ENCODE results near the gene PTGDS. TPM values are rescaled to one million over a fixed set of nuclear protein-coding genes. Genes with fewer than 3 reads are reported as not detected.

PTGDS gene
- total RNA-seq, 2 experiments from 2014 or later, result not detected

- Mint-ChIP-seq H3K36me3 (ENCODE audit: low read depth) (peaks cover 26% of the 10 kb centered on the region), H3K4me3 (no peak overlapping the region), H3K4me1 (ENCODE audit: low read depth) (peaks cover 9% of the 10 kb centered on the region), H3K9me3 (no peaks in the 10 kb centered on the region), H3K27ac (no peak overlapping the region), H3K27me3 (ENCODE audit: low read depth) (no peaks in the 10 kb centered on the region)
- DNase-seq, result no peak
- intact Hi-C loops (cut with micrococcal nuclease), result no loop called here
- CTCF ChIA-PET, result no interaction called here
These were observed 35.8 kb upstream of the PTGDS start for GRCh38 chr9:136941231-136942111.

- Mint-ChIP-seq H3K36me3 (ENCODE audit: low read depth) (peaks cover 20% of the 10 kb centered on the region), H3K9me3 (no peaks in the 10 kb centered on the region), H3K27me3 (ENCODE audit: low read depth) (no peaks in the 10 kb centered on the region), H3K4me3 (peak overlapping the region; percentile 59), H3K4me1 (ENCODE audit: low read depth) (peaks cover 9% of the 10 kb centered on the region), H3K27ac (no peak overlapping the region)
- intact Hi-C loops (cut with micrococcal nuclease), result no loop called here
- DNase-seq, result no peak
- CTCF ChIA-PET, result no interaction called here
These were observed 35.0 kb upstream of the PTGDS start for GRCh38 chr9:136942112-136942880.

- H3K36me3 Mint-ChIP-seq (ENCODE audit: low read depth), result peaks cover 20% of the 10 kb centered on the region
- CTCF ChIA-PET, result no interaction called here
- H3K27me3 Mint-ChIP-seq (ENCODE audit: low read depth), result no peaks in the 10 kb centered on the region
- H3K4me1 Mint-ChIP-seq (ENCODE audit: low read depth), result peaks cover 9% of the 10 kb centered on the region
- H3K27ac Mint-ChIP-seq, result no peak overlapping the region
- no peaks in the 10 kb centered on the region for H3K9me3 Mint-ChIP-seq
- intact Hi-C loops (cut with micrococcal nuclease), result loop anchor here (1.0 kb wide), 1 partner anchor 41 kb away; no protein-coding TSS in a partner anchor
- H3K4me3 Mint-ChIP-seq, result peak overlapping the region; percentile 59
- no peak for DNase-seq
These were observed 34.4 kb upstream of the PTGDS start for GRCh38 chr9:136942881-136943230.

- H3K27ac Mint-ChIP-seq, result peak overlapping the region; percentile 74
- intact Hi-C loops (cut with micrococcal nuclease), result loop anchor here (1.0 to 2.0 kb wide), 5 partner anchors 41 to 153 kb away; partner anchors contain the start of genes AJM1, MAN1B1 and TMEM141
- no peaks in the 10 kb centered on the region for H3K9me3 Mint-ChIP-seq
- H3K4me1 Mint-ChIP-seq (ENCODE audit: low read depth), result peaks cover 9% of the 10 kb centered on the region
- H3K36me3 Mint-ChIP-seq (ENCODE audit: low read depth), result peaks cover 18% of the 10 kb centered on the region
- DNase-seq, result peak; percentile 57
- CTCF ChIA-PET, result interaction anchor here (0.9 kb wide), 1 partner anchor 56 kb away, joined by 3 read pairs; no protein-coding TSS in a partner anchor
- H3K27me3 Mint-ChIP-seq (ENCODE audit: low read depth), result no peaks in the 10 kb centered on the region
- H3K4me3 Mint-ChIP-seq, result peak overlapping the region; percentile 77
These were observed 33.8 kb upstream of the PTGDS start for GRCh38 chr9:136943291-136944211.

GRCh38 chr9:136944212-136944518 is 33.1 kb upstream of the PTGDS start:
- DNase-seq, result no peak
- CTCF ChIA-PET, result interaction anchor here (0.8 to 0.9 kb wide), 2 partner anchors 57 to 101 kb away, joined by 3 read pairs; no protein-coding TSS in a partner anchor
- H3K27me3 Mint-ChIP-seq (ENCODE audit: low read depth), result no peaks in the 10 kb centered on the region
- peak overlapping the region; percentile 74 for H3K27ac Mint-ChIP-seq
- peaks cover 9% of the 10 kb centered on the region for H3K4me1 Mint-ChIP-seq (ENCODE audit: low read depth)
- peaks cover 14% of the 10 kb centered on the region for H3K36me3 Mint-ChIP-seq (ENCODE audit: low read depth)
- H3K4me3 Mint-ChIP-seq, result peak overlapping the region; percentile 77
- H3K9me3 Mint-ChIP-seq, result no peaks in the 10 kb centered on the region
- intact Hi-C loops (cut with micrococcal nuclease), result loop anchor here (1.0 to 2.0 kb wide), 4 partner anchors 62 to 153 kb away; partner anchors contain the start of genes AJM1, MAN1B1 and TMEM141

GRCh38 chr9:136944519-136945332 is 32.6 kb upstream of the PTGDS start, which contains the start of the genes C8G and FBXW5:
Gene C8G (plus strand): TSS chr9:136945243. CDS start chr9:136945321, 78 bp downstream.
Gene FBXW5 (minus strand): TSS chr9:136944738. CDS start chr9:136944083, 655 bp downstream.
- peak; percentile 94 for DNase-seq
- Mint-ChIP-seq H3K9me3 (no peaks in the 10 kb centered on the region), H3K27me3 (ENCODE audit: low read depth) (no peaks in the 10 kb centered on the region), H3K36me3 (ENCODE audit: low read depth) (peaks cover 11% of the 10 kb centered on the region), H3K4me3 (peak within 1 kb of the TSS; percentile 77), H3K4me1 (ENCODE audit: low read depth) (peaks cover 9% of the 10 kb centered on the region), H3K27ac (peak within 1 kb of the TSS; percentile 81)
- CTCF ChIA-PET, result interaction anchor here (0.6 to 1.1 kb wide), 4 partner anchors 49 to 101 kb away, joined by 3 to 4 read pairs (median 3); no protein-coding TSS in a partner anchor
- intact Hi-C loops (cut with micrococcal nuclease), result loop anchor here (1.0 to 2.0 kb wide), 4 partner anchors 62 to 154 kb away; partner anchors contain the start of genes AJM1, MAN1B1 and TMEM141

- no peak overlapping the region for H3K4me3 Mint-ChIP-seq
- intact Hi-C loops (cut with micrococcal nuclease), result loop anchor here (2.0 kb wide), 1 partner anchor 155 kb away; the partner anchor contains the start of gene TMEM141
- no peak overlapping the region for H3K27ac Mint-ChIP-seq
- peaks cover 11% of the 10 kb centered on the region for H3K36me3 Mint-ChIP-seq (ENCODE audit: low read depth)
- H3K27me3 Mint-ChIP-seq (ENCODE audit: low read depth), result no peaks in the 10 kb centered on the region
- CTCF ChIA-PET, result interaction anchor here (0.6 to 1.1 kb wide), 2 partner anchors 48 to 89 kb away, joined by 3 to 4 read pairs; no protein-coding TSS in a partner anchor
- peaks cover 9% of the 10 kb centered on the region for H3K4me1 Mint-ChIP-seq (ENCODE audit: low read depth)
- DNase-seq, result no peak
- no peaks in the 10 kb centered on the region for H3K9me3 Mint-ChIP-seq
These were observed 31.7 kb upstream of the PTGDS start for GRCh38 chr9:136945333-136946227.

GRCh38 chr9:136946228-136947027 is 30.9 kb upstream of the PTGDS start:
- Mint-ChIP-seq H3K27ac (no peak overlapping the region), H3K36me3 (ENCODE audit: low read depth) (peaks cover 9% of the 10 kb centered on the region), H3K4me3 (no peak overlapping the region), H3K27me3 (ENCODE audit: low read depth) (no peaks in the 10 kb centered on the region), H3K9me3 (no peaks in the 10 kb centered on the region), H3K4me1 (ENCODE audit: low read depth) (peaks cover 9% of the 10 kb centered on the region)
- intact Hi-C loops (cut with micrococcal nuclease), result no loop called here
- DNase-seq, result no peak
- CTCF ChIA-PET, result interaction anchor here (1.1 to 2.7 kb wide), 2 partner anchors 89 kb away, joined by 4 to 30 read pairs; no protein-coding TSS in a partner anchor

- Mint-ChIP-seq H3K27me3 (ENCODE audit: low read depth) (no peaks in the 10 kb centered on the region), H3K9me3 (no peaks in the 10 kb centered on the region), H3K4me3 (no peak overlapping the region), H3K4me1 (ENCODE audit: low read depth) (peaks cover 7% of the 10 kb centered on the region), H3K27ac (no peak overlapping the region), H3K36me3 (ENCODE audit: low read depth) (peaks cover 5% of the 10 kb centered on the region)
- DNase-seq, result no peak
- intact Hi-C loops (cut with micrococcal nuclease), result no loop called here
- CTCF ChIA-PET, result interaction anchor here (1.0 to 2.7 kb wide), 9 partner anchors 19 to 128 kb away, joined by 3 to 30 read pairs (median 4); partner anchors contain the start of gene AJM1
These were observed 30.0 kb upstream of the PTGDS start for GRCh38 chr9:136947028-136947891.

All from activated naive CD4-positive, alpha-beta T cell treated with anti-CD3 and anti-CD28 coated beads for 36 hours (primary cell).